NCI-H2081 (cell line): ENCODE results near the gene SLC7A6OS.

Source experiments
- DNase-seq, 2 experiments: peaks; one replicate each; lab custom pipeline; 2025; lab: John Stamatoyannopoulos, UW

Gene SLC7A6OS

DNA sequence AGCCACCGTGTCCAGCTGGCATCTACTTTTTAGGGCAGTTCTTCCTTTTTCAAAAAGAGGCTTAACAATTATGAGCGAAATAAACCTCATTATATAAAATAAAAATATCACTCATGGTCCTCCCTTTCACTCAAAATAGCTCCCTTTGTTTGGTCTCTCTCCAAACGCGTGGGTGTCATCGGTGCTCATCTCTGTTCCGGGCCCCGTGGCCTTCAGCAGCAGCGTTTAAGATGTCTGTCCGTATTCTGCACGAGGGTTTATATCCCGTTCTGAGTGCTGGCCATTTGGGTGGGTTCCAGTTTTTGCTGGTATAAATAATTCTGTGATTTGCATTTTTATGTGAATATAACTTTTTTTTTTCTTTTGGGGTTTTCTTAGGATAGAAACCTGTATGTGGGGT is 33.5 kb upstream of the SLC7A6OS start:
- DNase-seq = no peak

DNA sequence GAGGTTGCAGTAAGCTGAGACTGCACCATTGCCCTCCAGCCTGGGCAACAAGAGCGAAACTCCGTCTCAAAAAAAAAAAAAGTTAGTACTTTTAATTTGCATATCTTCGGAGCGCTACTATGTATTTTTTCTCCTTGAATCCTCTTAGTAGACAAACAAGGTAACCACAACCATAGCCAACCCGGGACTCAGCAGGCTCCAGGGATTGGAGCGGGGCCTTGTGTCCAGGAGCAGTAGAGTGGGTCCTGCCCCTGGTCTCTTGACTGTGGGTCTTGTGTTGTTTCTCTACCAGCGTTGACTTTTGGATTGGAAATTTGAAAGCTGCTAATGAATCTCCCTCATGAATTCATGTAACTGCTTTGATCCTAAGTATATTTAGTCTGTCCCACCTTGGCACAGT is 32.4 kb upstream of the SLC7A6OS start:
- no peak for DNase-seq

DNA sequence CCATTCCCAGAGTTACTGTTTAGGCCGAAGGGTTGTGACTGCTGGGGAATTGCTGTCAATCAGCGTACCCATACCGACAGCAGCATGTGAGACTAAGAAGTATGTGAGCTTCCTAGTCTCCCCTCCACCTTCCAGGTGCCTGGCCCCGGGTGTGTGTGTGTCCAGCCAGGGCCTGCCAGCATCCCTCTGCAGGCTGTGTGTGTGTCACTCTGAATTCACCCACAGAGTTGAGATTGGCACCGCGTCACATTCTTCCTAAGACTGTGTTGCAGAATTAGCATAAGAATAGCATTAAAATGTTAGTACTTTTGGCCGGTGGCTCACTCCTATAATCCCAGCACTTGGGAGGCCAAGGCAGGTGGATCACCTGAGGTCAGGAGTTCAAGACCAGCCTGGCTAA is 31.9 kb upstream of the SLC7A6OS start:
- no peak for DNase-seq

DNA sequence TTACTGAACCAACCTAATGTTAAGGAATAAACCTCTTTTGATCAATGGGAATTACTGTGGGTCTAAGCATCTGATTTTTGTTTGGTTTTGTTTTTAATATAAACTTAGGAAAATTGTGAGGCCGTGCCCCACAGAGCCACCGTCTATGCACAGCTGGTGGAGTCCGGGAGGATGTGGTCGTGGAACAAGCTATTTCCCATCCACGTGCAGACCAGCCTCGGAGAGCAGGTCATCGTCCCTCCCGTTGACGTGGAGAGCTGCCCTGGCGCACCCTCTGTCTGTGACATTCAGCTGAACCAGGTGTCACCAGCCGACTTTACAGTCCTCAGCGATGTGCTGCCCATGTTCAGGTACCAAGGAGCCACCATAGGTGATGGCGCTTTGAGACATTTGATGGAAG is 28.5 kb upstream of the SLC7A6OS start:
- no peak for DNase-seq

DNA sequence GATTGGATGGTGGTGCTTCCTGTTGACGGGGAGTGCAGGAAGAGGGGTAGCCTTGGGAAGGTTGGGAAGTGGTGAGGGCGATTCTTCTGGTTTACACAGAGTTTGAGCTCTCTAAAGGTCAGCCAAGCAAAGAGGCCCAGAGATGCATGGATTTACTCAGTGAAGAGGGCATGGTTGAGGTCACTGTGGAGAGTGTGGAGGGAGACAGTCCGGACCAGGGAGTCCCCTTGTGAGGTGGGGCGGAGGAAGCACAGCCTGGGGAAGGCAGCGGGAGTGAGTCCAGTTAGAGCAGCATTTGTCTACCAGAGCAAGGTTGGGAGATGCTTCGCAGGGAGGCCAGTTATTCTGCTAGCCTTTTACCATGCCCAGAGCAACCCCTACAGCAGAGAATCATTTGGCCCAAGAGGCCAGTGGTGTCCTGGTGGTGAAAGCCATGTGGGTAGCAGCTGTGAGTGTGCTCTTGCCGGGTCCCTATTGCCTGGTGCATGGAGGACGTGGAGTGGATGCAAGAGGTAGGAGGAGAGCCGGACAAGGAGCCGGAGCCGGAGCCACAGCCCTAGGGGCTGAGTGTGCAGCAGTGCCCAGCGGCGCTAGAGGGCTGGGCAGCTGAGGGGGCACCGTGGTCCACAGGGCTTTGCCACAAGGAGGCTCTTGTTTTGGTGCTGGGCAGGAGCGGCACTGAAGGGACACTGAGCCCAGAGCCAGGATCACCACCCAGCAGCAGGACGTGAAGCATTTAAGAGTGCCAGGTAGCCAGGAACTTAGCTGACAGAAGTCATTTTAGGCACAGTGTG is 27.8 kb upstream of the SLC7A6OS start:
- no peak for DNase-seq

DNA sequence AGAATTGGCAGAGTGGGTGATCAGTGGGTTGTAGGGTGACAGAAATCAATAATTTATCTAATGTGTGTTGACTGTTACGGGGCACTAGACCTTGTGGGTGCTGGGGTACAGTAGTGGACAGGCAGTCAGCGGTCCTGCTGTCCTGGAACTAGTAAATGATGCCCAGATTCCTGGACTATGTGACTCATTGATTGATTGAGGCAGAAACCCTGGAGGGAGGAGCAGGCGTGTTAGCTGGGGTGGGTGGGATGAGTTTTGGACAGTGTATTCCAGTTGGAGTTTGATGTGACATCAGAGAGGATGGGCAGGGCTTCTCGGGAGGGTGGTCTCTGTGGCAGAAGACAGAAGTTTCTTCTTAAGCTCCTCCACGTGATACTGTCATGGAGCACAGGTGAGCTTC is 24.4 kb upstream of the SLC7A6OS start:
- no peak for DNase-seq

DNA sequence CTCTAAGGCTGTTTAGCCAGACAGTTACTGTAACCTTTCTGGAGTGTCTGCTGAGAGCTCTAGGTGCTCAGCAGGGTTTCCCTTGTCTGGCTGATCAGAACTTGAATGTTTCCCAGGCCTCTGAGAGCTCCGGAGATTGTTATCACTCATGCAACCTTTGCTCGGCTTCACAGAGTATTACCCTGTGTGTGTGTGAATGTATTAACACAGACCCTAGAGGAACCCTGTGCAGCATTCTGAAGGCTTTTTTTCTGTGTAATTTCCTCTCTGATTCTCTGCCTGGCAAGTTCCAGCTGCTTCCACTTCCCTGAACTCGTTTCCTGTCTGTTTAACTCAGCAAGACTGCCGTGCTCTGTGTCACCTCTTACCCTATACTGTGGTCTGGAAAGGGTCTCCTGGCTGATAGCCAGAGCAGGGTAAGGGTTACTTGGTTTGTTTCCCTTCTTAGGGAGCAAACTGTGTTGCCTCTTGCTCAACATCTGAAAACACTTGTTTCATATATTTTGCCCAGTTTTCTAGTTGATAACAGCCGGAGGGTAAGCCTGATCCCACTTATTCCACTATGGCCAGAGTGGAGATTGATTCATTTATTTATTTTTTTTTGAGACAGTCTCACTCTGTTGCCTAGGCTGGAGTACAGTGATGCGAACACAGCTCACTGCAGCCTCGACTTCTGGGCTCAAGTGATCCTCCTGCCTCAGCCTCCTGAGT is 21.8 kb upstream of the SLC7A6OS start:
- DNase-seq = peak in 1 of 2 experiments; percentile 1

DNA sequence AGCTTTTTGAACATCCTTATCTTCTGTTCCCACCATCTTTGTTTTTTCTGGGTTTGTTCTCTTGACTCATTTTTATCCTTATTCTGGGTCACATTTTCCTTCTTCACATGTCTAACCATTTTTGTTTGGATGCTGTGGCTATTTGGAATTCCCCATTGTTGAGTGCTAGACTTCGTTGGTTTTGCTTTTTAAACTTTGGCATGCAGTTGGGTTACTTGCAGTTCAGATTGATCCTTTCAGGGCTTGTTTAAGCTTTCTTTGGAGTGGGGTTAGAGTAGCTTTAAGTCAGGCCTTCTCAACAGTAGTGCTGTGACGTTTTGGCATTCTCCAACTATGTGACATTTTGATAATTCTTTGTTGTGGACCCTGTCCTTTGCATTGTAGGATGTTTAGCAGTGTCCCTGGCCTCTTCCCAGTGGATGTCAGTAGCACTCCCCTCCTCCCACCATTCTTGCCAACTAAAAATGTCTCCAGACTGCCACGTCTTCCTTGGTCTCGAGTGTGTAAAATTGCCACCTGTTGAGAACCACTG is 21.2 kb upstream of the SLC7A6OS start:
- no peak for DNase-seq

DNA sequence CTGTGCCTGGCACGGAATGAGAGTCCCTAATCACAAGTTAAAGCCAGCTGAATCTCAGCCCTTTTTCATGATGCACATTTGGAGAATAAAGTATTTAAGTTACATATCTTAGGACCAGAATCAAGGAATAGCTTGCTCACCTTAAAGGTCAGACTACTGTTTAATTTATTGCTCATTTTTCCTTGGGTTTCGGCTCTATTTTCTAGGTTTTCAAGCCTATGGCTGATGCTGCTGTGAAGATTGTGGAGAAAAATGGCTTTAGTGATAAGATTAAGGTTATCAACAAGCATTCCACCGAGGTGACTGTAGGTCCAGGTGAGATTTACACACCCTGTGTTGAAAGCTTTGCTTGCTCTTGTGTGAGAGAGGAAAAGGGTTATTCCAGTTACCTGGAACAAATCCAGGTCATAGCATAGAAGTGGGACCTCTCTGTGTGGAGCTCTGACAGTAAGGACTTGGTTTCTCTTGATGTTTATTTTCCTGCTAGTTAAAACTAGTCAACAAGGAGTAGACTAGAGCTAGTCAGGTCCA is 18.2 kb upstream of the SLC7A6OS start:
- DNase-seq = no peak

DNA sequence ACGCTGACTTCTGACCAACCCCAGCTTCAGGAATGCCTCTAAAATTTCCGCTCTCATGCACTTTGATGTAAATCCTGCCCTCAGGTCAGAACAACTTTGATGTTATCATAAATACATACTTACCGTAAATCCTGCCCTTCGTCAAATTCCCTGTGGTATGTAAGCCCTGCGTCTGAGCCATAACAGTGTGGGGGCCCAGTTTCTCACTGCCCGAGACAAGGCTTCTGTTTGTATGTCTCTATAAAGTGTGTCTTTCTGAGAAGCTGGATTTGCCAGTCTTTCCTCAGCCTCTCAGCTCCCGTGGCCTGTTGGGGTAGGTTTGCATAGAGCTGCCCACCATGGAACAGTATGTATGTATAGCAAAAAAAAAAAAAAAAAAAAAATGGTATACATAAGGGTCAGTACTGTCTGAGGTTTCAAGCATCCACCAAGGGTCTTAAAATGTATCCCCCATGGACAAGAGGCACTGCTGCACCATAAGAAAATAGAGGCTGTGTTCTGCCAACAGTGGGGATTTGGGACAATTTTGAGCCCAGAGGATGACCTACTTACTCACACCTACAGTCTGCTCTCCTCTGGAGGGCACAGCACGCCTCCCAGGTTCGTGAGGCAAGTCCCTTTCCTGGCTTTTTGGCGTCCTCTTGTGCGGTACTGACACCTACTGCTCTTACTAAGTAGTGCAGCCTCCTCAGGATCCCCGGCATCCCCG is 17.6 kb upstream of the SLC7A6OS start:
- peak; percentile 77 to 78 for DNase-seq

DNA sequence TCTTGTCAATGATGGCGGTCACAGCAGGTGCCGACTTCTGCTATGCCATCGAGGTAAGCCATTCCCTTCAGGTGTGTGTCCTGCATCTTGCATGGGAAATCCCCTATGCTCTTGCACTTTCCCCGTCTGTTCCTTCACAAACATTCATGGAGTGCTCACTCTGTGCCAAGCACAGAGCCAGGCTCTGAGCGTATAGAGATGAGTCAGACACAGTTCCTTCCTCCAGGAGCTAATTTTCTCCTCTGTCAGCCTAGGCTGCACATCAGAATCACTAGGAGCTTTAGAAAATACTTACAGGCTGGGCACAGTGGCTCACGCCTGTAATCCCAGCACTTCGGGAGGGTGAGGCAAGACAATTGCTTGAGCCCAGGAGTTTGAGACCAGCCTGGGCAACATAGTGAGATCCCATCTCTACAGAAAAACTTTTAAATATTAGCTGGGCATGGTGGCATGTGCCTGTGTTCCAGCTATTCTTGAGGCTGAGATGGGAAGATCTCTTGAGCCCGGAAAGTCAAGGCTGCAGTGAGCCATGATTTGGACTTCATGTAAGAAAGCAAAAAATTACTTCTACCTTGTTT is 14.1 kb upstream of the SLC7A6OS start:
- no peak for DNase-seq

DNA sequence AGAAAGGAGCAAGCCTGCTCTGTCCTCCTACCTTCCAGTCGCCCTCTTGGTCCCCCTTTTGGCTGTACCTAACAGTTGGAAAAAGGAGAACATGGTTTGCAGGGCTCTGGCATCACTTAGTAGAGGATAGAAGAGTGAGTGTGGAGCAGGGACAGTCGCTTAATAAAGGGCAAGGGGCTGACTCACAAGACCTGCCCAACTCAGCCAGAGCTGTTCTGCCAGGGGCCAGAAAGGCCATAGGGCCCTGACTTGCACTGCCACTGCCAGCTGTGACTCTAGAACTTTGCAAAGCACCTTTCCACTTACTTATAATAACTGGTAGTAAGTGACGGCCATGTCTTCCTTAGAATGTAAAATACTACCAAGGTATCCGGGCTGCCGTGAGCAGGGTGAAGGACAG is 13.6 kb upstream of the SLC7A6OS start:
- no peak for DNase-seq

DNA sequence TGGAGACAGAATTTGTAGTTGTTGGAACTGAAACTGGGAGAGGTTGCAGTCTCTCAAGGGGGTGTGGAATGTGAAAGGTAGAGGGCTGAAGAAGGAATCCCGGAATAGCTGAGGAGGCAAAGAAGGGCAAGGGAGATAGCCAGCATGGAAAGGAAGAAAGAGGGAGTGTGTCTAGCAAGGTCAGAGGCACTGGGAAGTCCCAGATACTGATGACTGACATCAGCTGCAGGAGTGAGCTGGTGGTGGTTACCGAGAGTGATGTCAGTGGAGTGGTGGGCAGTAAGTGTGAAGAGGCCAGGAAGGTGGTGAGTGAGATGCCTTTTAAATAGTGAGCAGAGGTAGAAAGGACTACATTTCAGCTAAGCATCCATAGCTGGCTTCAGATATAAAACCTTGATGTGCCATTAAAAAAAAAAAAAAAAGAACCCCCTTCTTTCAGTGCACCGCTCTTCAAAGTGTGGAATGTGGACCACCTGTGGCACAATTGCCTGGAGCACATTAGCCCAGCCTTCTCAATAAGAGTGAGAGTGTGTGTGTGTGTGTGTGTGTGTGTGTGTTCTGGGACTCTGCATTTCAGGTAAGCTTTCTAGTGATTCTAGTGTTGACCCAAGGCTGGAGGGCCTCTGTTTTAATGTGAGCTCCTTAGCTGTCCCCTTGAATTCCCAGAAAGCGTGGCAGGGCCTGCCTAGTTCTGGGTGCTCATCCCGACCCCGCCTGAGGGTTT is 8.6 kb upstream of the SLC7A6OS start:
- DNase-seq = no peak

DNA sequence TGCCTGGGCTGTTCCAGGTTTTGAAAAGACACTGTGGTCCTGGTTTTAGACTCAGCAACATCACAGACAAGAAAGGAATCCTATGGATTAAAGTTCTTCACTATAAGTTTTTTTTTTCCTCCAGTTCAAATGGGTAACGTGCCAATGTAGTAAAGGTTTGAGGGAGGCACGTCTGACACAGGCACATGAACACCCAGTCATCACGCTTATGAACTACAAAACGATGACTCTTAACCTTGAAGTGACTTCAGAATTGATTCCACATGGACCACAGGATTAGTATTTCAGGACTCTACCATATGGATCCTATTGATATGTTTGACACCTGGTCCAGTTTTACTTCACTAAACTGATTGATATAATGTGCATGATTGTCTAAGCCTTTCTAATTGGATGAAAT is 2.4 kb upstream of the SLC7A6OS start:
- no peak for DNase-seq

DNA sequence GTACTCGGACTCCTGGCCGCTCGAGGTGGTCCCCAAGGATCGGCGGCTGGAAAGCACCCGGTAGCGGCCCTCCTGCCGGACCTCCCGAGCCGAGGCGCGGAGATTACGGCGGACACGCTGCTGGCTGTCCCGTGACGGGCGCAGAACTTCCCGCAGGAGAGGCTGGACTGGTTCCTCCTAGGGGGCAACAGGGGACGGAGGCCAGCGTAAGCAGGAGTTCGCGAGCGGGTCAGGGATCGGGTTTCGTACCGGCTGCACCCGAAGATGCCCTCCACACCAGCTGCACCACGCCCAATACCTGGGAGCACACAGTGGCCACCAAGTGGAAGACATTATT is 341 bp downstream of the SLC7A6OS start:
- DNase-seq = no peak

DNA sequence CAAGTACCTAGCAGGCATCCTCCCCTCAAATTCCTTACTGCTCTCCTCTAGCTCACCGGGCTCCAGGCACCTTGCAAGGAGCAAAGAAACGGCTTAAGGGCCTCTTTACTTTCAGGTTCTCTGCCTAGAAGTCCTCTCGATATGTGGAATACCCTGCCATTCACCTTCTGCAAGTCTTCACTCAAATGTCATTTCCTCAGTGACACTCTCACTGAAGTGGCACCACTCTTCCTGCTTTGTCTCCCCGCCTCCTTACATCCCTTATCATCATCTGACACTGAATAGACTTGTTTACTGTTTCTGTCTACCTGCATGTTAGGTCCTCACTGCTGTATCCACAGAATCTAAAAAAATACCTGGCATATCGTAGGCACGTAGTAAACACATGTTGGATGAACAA is 947 bp downstream of the SLC7A6OS start:
- no peak for DNase-seq

DNA sequence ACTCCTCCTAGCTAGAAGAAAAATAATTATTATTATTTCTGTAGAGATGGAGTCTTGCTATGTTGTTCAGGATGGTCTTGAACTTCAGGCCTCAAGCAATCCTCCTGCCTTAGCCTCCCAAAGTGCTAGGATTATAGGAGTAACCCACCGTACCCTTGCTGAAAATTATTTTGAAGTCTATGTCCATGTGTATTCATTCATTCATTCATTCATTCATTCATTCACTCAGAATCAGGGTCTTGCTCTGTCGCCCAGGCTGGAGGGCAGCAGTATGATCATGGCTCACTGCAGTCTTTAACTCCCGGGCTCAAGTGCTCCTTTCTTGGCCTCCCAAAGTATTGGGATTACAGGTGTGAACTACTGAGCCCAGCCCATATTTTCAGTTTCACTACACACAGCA is 4.1 kb downstream of the SLC7A6OS start:
- no peak for DNase-seq

DNA sequence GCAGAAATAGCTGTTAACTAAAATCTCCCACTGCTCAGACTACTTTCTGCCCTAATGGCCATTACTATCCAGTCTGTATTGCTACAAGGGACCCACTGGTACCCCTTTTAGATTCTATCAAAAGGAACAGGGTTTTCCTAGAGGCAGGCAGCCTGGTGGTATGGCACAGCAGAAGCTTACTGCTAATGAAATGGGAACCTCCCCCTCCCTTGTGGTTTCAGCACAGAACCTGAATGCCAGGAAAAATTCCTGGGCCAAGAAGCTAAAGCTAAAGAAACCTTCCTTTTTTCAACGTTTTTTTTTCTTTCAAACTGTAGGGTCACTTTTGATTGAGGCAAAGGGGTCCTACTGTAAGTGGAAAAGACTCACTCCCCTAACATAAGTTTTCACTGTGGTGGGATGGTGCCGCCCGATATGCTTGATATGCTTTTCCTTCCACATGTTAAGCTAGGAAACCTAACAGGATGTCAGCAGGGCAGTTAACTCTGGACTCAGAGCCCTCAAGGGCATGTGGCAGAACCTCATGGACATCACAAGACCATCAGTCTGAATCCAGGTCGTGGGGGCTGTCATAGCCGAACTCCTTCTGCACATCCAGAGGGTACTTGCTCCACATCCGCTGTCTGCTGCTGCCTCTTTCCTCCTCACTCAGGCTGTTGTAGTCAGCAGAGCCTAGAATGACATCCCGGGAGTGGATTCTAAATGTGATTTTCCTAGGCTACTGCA is 9.8 kb downstream of the SLC7A6OS start:
- DNase-seq = no peak

DNA sequence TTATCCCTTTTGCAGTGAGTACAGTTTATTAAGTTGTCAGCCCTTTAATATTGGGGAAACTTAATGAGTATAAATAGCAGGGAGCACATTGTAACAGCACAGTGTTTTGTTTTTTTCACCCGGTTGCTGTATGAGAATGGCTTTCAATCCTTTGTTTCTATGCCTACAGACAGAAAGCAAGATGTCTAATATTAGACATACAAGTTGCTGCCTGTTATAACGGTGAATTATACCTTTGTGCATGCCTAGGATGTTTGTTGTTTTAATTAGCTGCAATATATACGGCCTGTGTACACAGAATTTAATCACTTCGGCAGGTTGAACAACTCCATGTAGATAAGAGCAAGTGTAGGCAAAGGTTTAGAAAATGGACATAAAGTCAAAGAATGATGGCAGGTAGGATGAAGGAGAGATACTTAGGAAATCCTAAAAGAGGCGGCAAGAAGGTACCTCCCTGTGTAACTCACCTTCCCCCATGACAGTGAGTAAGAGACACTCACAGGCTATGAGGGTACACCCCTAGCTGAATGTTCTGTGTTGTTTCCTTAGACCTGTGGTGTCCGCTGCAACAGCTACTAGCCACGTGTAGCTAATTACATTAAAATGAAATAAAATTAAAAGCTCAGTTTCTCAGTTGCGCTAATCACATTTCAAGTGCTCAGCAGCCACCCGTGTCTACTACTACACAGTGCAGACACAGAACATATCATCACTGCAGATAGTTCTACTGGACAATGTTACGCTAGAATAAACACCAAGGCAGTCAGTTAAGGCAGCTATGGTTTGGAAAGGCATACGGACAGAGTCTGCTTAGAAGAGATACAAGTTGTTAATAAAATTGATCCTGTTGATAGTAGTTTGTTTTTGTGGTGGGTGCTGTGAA is 10.9 kb downstream of the SLC7A6OS start:
- peak in 1 of 2 experiments; percentile 18 for DNase-seq
